ENCODE data around the gene THEMIS.

The THEMIS gene

GRCh38 chr6:127924440-127924839 lies 23.6 kb upstream of the THEMIS start:
- TF ChIP-seq GATA1 (IDR thresholded peaks at IDR 0.05; ENCODE audit: low read depth, low read length) (no peak), POLR2A (IDR thresholded peaks at IDR 0.05; ENCODE audit: low read length) (no peak)
- DNase-seq, result no peak

GRCh38 chr6:127924031-127924430 lies 23.2 kb upstream of the THEMIS start:
- TF ChIP-seq GATA1 (IDR thresholded peaks at IDR 0.05; ENCODE audit: low read depth, low read length) (no peak), POLR2A (IDR thresholded peaks at IDR 0.05; ENCODE audit: low read length) (no peak)
- no peak for DNase-seq

GRCh38 chr6:127923135-127923534 lies 22.3 kb upstream of the THEMIS start:
- no peak for DNase-seq
- TF ChIP-seq GATA1 (IDR thresholded peaks at IDR 0.05; ENCODE audit: low read depth, low read length) (no peak), POLR2A (IDR thresholded peaks at IDR 0.05; ENCODE audit: low read length) (no peak)

GRCh38 chr6:127921982-127922381 lies 21.1 kb upstream of the THEMIS start:
- TF ChIP-seq POLR2A (IDR thresholded peaks at IDR 0.05; ENCODE audit: low read length), result no peak
- TF ChIP-seq GATA1 (IDR thresholded peaks at IDR 0.05; ENCODE audit: low read depth, low read length), result no peak
- no peak for DNase-seq

- DNase-seq, result no peak
- TF ChIP-seq POLR2A (IDR thresholded peaks at IDR 0.05; ENCODE audit: low read length) (no peak), GATA1 (IDR thresholded peaks at IDR 0.05; ENCODE audit: low read depth, low read length) (no peak)
Measured at GRCh38 chr6:127920804-127921203, 19.9 kb upstream of the THEMIS start.

GRCh38 chr6:127918506-127919427 lies 17.9 kb upstream of the THEMIS start:
- DNase-seq, result no peak
- TF ChIP-seq POLR2A (IDR thresholded peaks at IDR 0.05; ENCODE audit: low read length), result no peak
- TF ChIP-seq GATA1 (IDR thresholded peaks at IDR 0.05; ENCODE audit: low read depth, low read length), result no peak

GRCh38 chr6:127917766-127918165 lies 16.9 kb upstream of the THEMIS start:
- DNase-seq, result no peak
- no peak for TF ChIP-seq POLR2A (IDR thresholded peaks at IDR 0.05; ENCODE audit: low read length)
- TF ChIP-seq GATA1 (IDR thresholded peaks at IDR 0.05; ENCODE audit: low read depth, low read length), result no peak

- DNase-seq, result no peak
- TF ChIP-seq POLR2A (IDR thresholded peaks at IDR 0.05; ENCODE audit: low read length), result no peak
- TF ChIP-seq GATA1 (IDR thresholded peaks at IDR 0.05; ENCODE audit: low read depth, low read length), result no peak
Measured at GRCh38 chr6:127914240-127914639, 13.4 kb upstream of the THEMIS start.

GRCh38 chr6:127912914-127913313 lies 12.1 kb upstream of the THEMIS start:
- DNase-seq, result no peak
- TF ChIP-seq GATA1 (IDR thresholded peaks at IDR 0.05; ENCODE audit: low read depth, low read length) (no peak), POLR2A (IDR thresholded peaks at IDR 0.05; ENCODE audit: low read length) (no peak)

GRCh38 chr6:127907960-127908640 lies 7.2 kb upstream of the THEMIS start:
- no peak for TF ChIP-seq POLR2A (IDR thresholded peaks at IDR 0.05; ENCODE audit: low read length)
- no peak for TF ChIP-seq GATA1 (IDR thresholded peaks at IDR 0.05; ENCODE audit: low read depth, low read length)
- no peak for DNase-seq

- TF ChIP-seq GATA1 (IDR thresholded peaks at IDR 0.05; ENCODE audit: low read depth, low read length) (no peak), POLR2A (IDR thresholded peaks at IDR 0.05; ENCODE audit: low read length) (no peak)
Measured at GRCh38 chr6:127904160-127904559, 3.3 kb upstream of the THEMIS start.

GRCh38 chr6:127902933-127903332 lies 2.1 kb upstream of the THEMIS start:
- TF ChIP-seq GATA1 (IDR thresholded peaks at IDR 0.05; ENCODE audit: low read depth, low read length), result no peak
- no peak for TF ChIP-seq POLR2A (IDR thresholded peaks at IDR 0.05; ENCODE audit: low read length)
- DNase-seq, result no peak

More at GRCh38 chr6:127904160-127904559, 3.3 kb upstream of the THEMIS start:
- no peak for DNase-seq

GRCh38 chr6:127897484-127897883 lies 3.4 kb downstream of the THEMIS start:
- TF ChIP-seq GATA1 (IDR thresholded peaks at IDR 0.05; ENCODE audit: low read depth, low read length) (no peak), POLR2A (IDR thresholded peaks at IDR 0.05; ENCODE audit: low read length) (no peak)
- DNase-seq, result no peak

- no peak for TF ChIP-seq GATA1 (IDR thresholded peaks at IDR 0.05; ENCODE audit: low read depth, low read length)
- TF ChIP-seq POLR2A (IDR thresholded peaks at IDR 0.05; ENCODE audit: low read length), result no peak
- no peak for DNase-seq
Measured at GRCh38 chr6:127894051-127894450, 6.8 kb downstream of the THEMIS start.

Data from erythroblast (primary cell).